HFFc6 (cell line): ENCODE data around the gene DNAH3. TPM values are rescaled to one million over a fixed set of nuclear protein-coding genes. Genes with fewer than 3 reads are reported as not detected.
"Not testable (repeated sequence)": the region's sequence is repeated elsewhere in the genome, so short reads cannot be mapped to it uniquely, and the experiment has no call there.

Experiments used
- DNase-seq: peaks from one replicate; pipeline ENCODE4 v3.0.0-alpha.2; 2018
- H3K27ac Mint-ChIP-seq: 2 replicates; pipeline ENCODE4 v1.8.0; 2020; ENCODE audit warnings: mild to moderate bottlenecking, mixed read lengths
- H3K27me3 Mint-ChIP-seq: 2 replicates; pipeline ENCODE4 v1.8.0; 2021; ENCODE audit warnings: mild to moderate bottlenecking, moderate library complexity, mixed read lengths; ENCODE audit not compliant: insufficient read depth
- H3K36me3 Mint-ChIP-seq: 2 replicates; pipeline ENCODE4 v1.8.0; 2021; ENCODE audit warnings: low read depth, mixed read lengths
- H3K4me1 Mint-ChIP-seq: 2 replicates; pipeline ENCODE4 v1.8.0; 2020; ENCODE audit warnings: low read depth, mixed read lengths
- H3K4me3 Mint-ChIP-seq: 2 replicates; pipeline ENCODE4 v1.8.0; 2020; ENCODE audit warnings: mild to moderate bottlenecking, moderate library complexity, mixed read lengths
- H3K9me3 Mint-ChIP-seq: 2 replicates; pipeline ENCODE4 v1.8.0; 2020; ENCODE audit warnings: mild to moderate bottlenecking, mixed read lengths
- total RNA-seq, 6 experiments: library from RNA; stranded (reverse); fragmentation: NEBNext Ultra II Directional; extraction: Animal tissue kit (Norgen Biotek cat#: 25700); gene quantifications; 2 replicates in 1 of 6; 3 replicates in 5 of 6; pipeline ENCODE4 v1.2.3, GENCODE V29; 2021
- TF ChIP-seq, protein P1 (sequence below): fragments of 200-600 bp; sonication (generic); IDR thresholded peaks from 2 replicates; pipeline ENCODE4 v1.5.0; 2021; ENCODE audit warnings: antibody characterized with exemption, mild to moderate bottlenecking

Gene DNAH3
- total RNA-seq, 6 experiments from 2014 or later, result not detected

- H3K27ac Mint-ChIP-seq, result no peak overlapping the region
- H3K27me3 Mint-ChIP-seq, result peaks cover 10% of the 10 kb centered on the region
- peaks cover 2% of the 10 kb centered on the region for H3K4me1 Mint-ChIP-seq
- H3K36me3 Mint-ChIP-seq, result no peaks in the 10 kb centered on the region
- TF ChIP-seq, protein P1, sequence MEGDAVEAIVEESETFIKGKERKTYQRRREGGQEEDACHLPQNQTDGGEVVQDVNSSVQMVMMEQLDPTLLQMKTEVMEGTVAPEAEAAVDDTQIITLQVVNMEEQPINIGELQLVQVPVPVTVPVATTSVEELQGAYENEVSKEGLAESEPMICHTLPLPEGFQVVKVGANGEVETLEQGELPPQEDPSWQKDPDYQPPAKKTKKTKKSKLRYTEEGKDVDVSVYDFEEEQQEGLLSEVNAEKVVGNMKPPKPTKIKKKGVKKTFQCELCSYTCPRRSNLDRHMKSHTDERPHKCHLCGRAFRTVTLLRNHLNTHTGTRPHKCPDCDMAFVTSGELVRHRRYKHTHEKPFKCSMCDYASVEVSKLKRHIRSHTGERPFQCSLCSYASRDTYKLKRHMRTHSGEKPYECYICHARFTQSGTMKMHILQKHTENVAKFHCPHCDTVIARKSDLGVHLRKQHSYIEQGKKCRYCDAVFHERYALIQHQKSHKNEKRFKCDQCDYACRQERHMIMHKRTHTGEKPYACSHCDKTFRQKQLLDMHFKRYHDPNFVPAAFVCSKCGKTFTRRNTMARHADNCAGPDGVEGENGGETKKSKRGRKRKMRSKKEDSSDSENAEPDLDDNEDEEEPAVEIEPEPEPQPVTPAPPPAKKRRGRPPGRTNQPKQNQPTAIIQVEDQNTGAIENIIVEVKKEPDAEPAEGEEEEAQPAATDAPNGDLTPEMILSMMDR, result no peak
- H3K9me3 Mint-ChIP-seq, result no peaks in the 10 kb centered on the region
- no peak overlapping the region for H3K4me3 Mint-ChIP-seq
- no peak for DNase-seq
These were observed 200.4 kb downstream of the DNAH3 start for GRCh38 chr16:20950294-20950693.

DNA sequence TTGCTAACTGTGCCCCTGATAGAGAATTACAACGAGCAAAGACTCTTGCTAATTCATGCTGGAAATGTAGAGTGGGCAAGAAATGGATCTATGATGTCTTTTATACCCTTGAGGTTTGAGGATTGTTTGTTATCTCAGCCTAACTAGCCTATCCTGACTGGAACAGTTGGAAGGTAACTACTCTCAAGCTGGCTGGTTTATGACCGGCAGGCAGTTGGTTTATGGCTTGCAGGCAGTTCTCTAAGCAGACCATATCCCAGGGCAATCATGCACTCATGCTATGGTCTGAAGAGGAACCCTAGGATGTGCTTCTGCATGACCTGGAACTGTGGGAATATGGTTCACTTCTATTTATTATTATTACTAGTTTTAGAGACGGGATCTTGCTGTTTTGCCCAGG lies 201.0 kb downstream of the DNAH3 start:
- Mint-ChIP-seq H3K4me1 (peaks cover 9% of the 10 kb centered on the region), H3K27ac (no peak overlapping the region), H3K36me3 (no peaks in the 10 kb centered on the region), H3K9me3 (no peaks in the 10 kb centered on the region), H3K4me3 (no peak overlapping the region), H3K27me3 (peaks cover 10% of the 10 kb centered on the region)
- DNase-seq, result no peak
- TF ChIP-seq, protein P1, result no peak

DNA sequence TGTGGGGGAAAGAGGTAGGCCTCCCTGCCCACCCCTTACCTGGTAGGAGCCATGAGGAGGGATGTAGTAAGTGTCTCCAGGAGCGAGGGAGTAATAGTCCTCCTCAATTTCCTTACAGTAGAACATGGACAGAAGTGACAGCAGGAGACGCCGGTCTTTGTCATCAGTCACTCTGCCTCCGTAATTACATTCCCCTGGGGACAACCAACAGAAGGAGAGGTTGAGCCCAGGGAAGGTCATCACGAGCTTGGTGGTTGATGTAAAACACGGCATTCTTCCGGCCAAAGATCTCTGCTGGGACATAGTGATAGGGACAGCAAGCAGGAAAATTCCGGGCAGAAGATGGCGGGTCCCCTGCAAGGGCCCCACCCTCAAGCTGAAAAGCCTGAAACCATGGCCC lies 202.2 kb downstream of the DNAH3 start:
- Mint-ChIP-seq H3K4me3 (no peak overlapping the region), H3K36me3 (no peaks in the 10 kb centered on the region), H3K9me3 (no peaks in the 10 kb centered on the region), H3K27me3 (peaks cover 10% of the 10 kb centered on the region), H3K27ac (no peak overlapping the region), H3K4me1 (peaks cover 11% of the 10 kb centered on the region)
- DNase-seq, result no peak
- TF ChIP-seq, protein P1, result no peak

DNA sequence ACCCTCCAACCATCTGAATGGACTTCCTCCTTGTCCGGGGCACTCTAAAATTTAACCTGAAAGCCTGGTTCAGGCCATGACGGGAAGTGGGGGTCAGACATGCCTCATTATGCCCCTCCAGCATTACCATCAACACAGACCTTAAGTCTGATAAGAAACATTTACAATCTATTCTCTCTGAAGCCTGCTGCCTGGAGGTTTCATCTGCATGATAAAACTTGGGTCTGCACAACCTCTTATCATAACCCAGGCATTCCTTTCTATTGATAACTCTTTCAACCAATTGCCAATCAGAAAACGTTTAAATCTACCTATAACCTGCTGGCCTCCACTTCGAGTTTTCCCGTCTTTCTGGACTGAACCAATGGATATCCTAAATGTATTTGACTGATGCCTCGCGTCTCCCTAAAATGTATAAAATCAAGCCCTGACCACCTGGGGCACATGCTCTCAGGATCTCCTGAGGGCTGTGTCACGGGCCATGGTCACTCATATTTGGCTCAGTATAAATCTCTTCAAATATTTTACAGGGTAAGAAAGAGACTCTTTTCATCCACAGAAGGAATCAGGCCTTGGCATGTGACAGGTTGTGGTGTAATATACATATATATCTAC lies 204.5 kb downstream of the DNAH3 start:
- no peaks in the 10 kb centered on the region for H3K9me3 Mint-ChIP-seq
- TF ChIP-seq, protein P1, result no peak
- H3K4me3 Mint-ChIP-seq, result no peak overlapping the region
- peaks cover 5% of the 10 kb centered on the region for H3K27me3 Mint-ChIP-seq
- H3K4me1 Mint-ChIP-seq, result peaks cover 11% of the 10 kb centered on the region
- DNase-seq, result no peak
- no peak overlapping the region for H3K27ac Mint-ChIP-seq
- H3K36me3 Mint-ChIP-seq, result no peaks in the 10 kb centered on the region

- not testable (repeated sequence) for H3K27me3 Mint-ChIP-seq, H3K4me3 Mint-ChIP-seq, DNase-seq, H3K36me3 Mint-ChIP-seq, H3K27ac Mint-ChIP-seq, H3K9me3 Mint-ChIP-seq
- peaks cover 11% of the 10 kb centered on the region for H3K4me1 Mint-ChIP-seq
These were observed 205.1 kb downstream of the DNAH3 start for GRCh38 chr16:20945575-20945875.

DNA sequence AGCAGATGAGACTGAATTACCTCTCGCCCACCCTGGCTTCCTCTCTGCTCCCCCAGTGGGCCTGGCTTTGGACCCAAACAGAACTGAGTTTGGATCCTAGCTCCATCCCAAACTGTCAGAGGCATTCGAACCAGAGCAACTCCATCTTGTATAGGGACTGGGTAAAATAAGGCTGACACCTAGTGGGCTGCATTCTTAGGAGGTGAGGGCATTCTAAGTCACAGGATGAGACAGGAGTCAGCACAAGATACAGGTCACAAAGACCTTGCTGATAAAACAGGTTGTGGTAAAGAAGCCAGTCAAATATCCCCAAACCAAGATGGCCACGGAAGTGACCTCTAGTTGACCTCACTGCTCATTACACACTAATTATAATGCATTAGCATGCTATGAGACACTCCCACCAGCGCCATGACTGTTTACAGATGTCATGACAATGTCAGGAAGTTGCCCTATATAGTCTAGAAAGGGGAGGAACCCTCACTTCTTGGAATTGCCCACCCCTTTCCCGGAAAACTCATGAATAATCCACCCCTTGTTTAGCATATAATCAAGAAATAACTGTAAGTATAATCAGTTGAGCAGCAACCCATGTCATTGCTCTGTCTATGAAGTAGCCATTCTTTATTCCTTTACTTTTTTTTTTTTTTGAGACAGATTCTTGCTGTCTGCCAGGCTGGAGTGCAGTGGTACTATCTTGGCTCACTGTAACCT lies 205.6 kb downstream of the DNAH3 start:
- H3K27ac Mint-ChIP-seq, result no peak overlapping the region
- no peaks in the 10 kb centered on the region for H3K9me3 Mint-ChIP-seq
- peaks cover 2% of the 10 kb centered on the region; the same call in 1 of the 2 replicates for H3K27me3 Mint-ChIP-seq
- no peaks in the 10 kb centered on the region for H3K36me3 Mint-ChIP-seq
- H3K4me3 Mint-ChIP-seq, result no peak overlapping the region
- DNase-seq, result peak; percentile 21
- TF ChIP-seq, protein P1, result no peak
- H3K4me1 Mint-ChIP-seq, result peaks cover 11% of the 10 kb centered on the region
